Loucy (cell line): ENCODE data around the gene SEC16A.

Experiments
- H2AFZ ChIP-seq: fragments of 200-600 bp; sonication (generic); 2 replicates; pipeline ENCODE4 v1.6.0; 2016; ENCODE audit warnings: antibody characterized with exemption, mild to moderate bottlenecking, low read length, moderate library complexity
- H3F3A ChIP-seq: fragments of 200-600 bp; 2 replicates; pipeline ENCODE4 v1.6.0; 2016; ENCODE audit warnings: antibody characterized with exemption, low read depth, mild to moderate bottlenecking
- H3K27me3 ChIP-seq: fragments of 200-600 bp; sonication (generic); 2 replicates; pipeline ENCODE4 v1.6.1; 2014; ENCODE audit warnings: low read length, mild to moderate bottlenecking; ENCODE audit not compliant: insufficient read depth, poor library complexity, severe bottlenecking
- H3K36me3 ChIP-seq: fragments of 200-600 bp; sonication (generic); 2 replicates; pipeline ENCODE4 v1.6.1; 2016; ENCODE audit warnings: low read length; ENCODE audit not compliant: insufficient read depth
- H3K4me1 ChIP-seq: fragments of 200-600 bp; sonication (generic); 2 replicates; pipeline ENCODE4 v1.5.1; 2014; ENCODE audit warnings: low read length, mild to moderate bottlenecking; ENCODE audit not compliant: insufficient read depth, poor library complexity, severe bottlenecking
- H3K4me2 ChIP-seq: fragments of 200-600 bp; sonication (generic); 2 replicates; pipeline ENCODE4 v1.6.0; 2014; ENCODE audit warnings: antibody characterized with exemption, low read length, low read depth, mild to moderate bottlenecking; ENCODE audit not compliant: poor library complexity, severe bottlenecking
- H3K4me3 ChIP-seq: fragments of 200-600 bp; sonication (generic); 2 replicates; pipeline ENCODE4 v1.5.1; 2014; ENCODE audit warnings: low read length, mild to moderate bottlenecking, mixed read lengths; ENCODE audit not compliant: poor library complexity, severe bottlenecking
- H3K79me2 ChIP-seq: fragments of 200-600 bp; sonication (generic); 2 replicates; pipeline ENCODE4 v1.6.1; 2014; ENCODE audit warnings: low read length; ENCODE audit not compliant: insufficient read depth
- H3K9ac ChIP-seq: fragments of 200-600 bp; sonication (generic); 2 replicates; pipeline ENCODE4 v1.6.0; 2014; ENCODE audit warnings: mild to moderate bottlenecking, low read depth, low read length, moderate library complexity; ENCODE audit not compliant: poor library complexity, severe bottlenecking
- H3K9me2 ChIP-seq: fragments of 200-600 bp; sonication (generic); replicated peaks from 2 replicates; pipeline ENCODE4 v1.6.1; 2016; ENCODE audit warnings: low read depth, low read length, mixed read lengths
- H3K9me3 ChIP-seq: fragments of 200-600 bp; sonication (generic); 2 replicates; pipeline ENCODE4 v1.6.1; 2014; ENCODE audit warnings: mild to moderate bottlenecking, antibody characterized with exemption, low read length, low read depth; ENCODE audit not compliant: insufficient read depth
- H4K20me1 ChIP-seq: fragments of 200-600 bp; sonication (generic); 2 replicates; pipeline ENCODE4 v1.6.0; 2014; ENCODE audit warnings: antibody characterized with exemption, low read length, mild to moderate bottlenecking; ENCODE audit not compliant: insufficient read depth, poor library complexity, severe bottlenecking
- CTCF ChIP-seq: fragments of 200-600 bp; sonication (generic); conservative IDR thresholded peaks from 2 replicates; pipeline ENCODE4 v1.5.1; 2014; ENCODE audit warnings: mild to moderate bottlenecking, antibody characterized with exemption, low read length
- EZH2phosphoT487 ChIP-seq: fragments of 200-600 bp; IDR thresholded peaks from 2 replicates; pipeline ENCODE4 v1.6.1; 2018; ENCODE audit warnings: antibody characterized with exemption, mild to moderate bottlenecking, moderate library complexity, borderline replicate concordance

The SEC16A gene

DNA sequence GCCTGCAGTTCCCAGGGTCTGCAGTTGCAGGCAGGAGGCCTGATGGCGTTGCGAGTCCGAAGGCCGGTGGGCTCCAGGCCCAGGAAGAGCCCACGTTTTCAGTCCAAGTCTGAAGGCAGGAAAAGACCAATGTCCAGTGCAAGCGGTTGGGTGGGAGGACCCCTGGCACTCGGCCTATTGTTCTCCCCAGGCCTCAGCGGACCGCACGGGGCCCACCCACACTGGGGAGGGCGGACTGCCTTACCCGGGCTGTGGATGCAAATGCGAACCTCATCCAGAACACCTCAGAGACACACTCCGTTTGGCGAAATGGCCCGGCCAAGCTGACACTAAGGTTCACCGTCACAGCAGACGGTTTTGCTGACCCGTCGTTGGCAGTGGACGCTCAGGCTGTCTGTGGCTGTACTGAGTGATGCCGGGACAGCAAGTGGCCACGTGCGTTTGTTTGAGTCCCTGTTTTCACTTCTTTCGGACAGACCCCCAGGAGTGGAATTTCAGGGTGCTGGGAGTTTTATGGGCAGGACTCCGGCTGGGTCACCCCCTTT lies 10.2 kb upstream of the SEC16A start:
- Histone ChIP-seq H3F3A (no peaks in the 10 kb centered on the region), H3K4me2 (no peak overlapping the region), H4K20me1 (no peaks in the 10 kb centered on the region), H3K9ac (no peak overlapping the region), H3K9me2 (no peaks in the 10 kb centered on the region), H3K36me3 (no peaks in the 10 kb centered on the region; the same call in 1 of the 2 replicates), H3K79me2 (no peaks in the 10 kb centered on the region), H3K4me3 (no peak overlapping the region), H3K9me3 (no peaks in the 10 kb centered on the region), H2AFZ (no peak overlapping the region), H3K4me1 (no peaks in the 10 kb centered on the region), H3K27me3 (no peaks in the 10 kb centered on the region)
- no peak for TF ChIP-seq EZH2phosphoT487
- TF ChIP-seq CTCF = no peak

- no peaks in the 10 kb centered on the region for H3K9me2 ChIP-seq
- H2AFZ ChIP-seq = no peak overlapping the region
- H3K4me3 ChIP-seq = no peak overlapping the region
- no peaks in the 10 kb centered on the region for H3F3A ChIP-seq
- no peaks in the 10 kb centered on the region for H3K79me2 ChIP-seq
- no peak overlapping the region for H3K4me2 ChIP-seq
- H3K27me3 ChIP-seq = no peaks in the 10 kb centered on the region
- no peaks in the 10 kb centered on the region for H3K4me1 ChIP-seq
- no peaks in the 10 kb centered on the region for H3K9me3 ChIP-seq
- no peaks in the 10 kb centered on the region for H3K36me3 ChIP-seq
- TF ChIP-seq CTCF (no peak), EZH2phosphoT487 (no peak)
- H3K9ac ChIP-seq = no peak overlapping the region
- H4K20me1 ChIP-seq = peaks cover 2% of the 10 kb centered on the region
Observed at GRCh38 chr9:136489731-136490130, 6.9 kb upstream of the SEC16A start.

GRCh38 chr9:136488247-136489214 lies 5.7 kb upstream of the SEC16A start:
- H2AFZ ChIP-seq = peak overlapping the region; percentile 41; the same call in 1 of the 2 replicates
- H3F3A ChIP-seq = peaks cover under 1% of the 10 kb centered on the region; the same call in 1 of the 2 replicates
- H3K9ac ChIP-seq = no peak overlapping the region
- H3K36me3 ChIP-seq = no peaks in the 10 kb centered on the region
- peaks cover under 1% of the 10 kb centered on the region for H3K4me1 ChIP-seq
- no peak overlapping the region for H3K4me2 ChIP-seq
- H3K27me3 ChIP-seq = no peaks in the 10 kb centered on the region
- H3K79me2 ChIP-seq = no peaks in the 10 kb centered on the region
- TF ChIP-seq CTCF (peak; percentile 96), EZH2phosphoT487 (no peak)
- H3K9me2 ChIP-seq = no peaks in the 10 kb centered on the region
- H3K9me3 ChIP-seq = no peaks in the 10 kb centered on the region
- H3K4me3 ChIP-seq = no peak overlapping the region
- peaks cover 11% of the 10 kb centered on the region for H4K20me1 ChIP-seq
